WTC11 (cell line): ENCODE results near the gene DLG5.

Source experiments
- CREM ChIP-seq: sonication (generic); formaldehyde crosslinking; IDR thresholded peaks from 2 replicates; pipeline ENCODE4 v1.8.1; 2022; ENCODE audit warnings: mild to moderate bottlenecking, missing genetic modification reagents, moderate library complexity
- CTCF ChIP-seq: fragments of 200-600 bp; IDR thresholded peaks from 2 replicates; pipeline ENCODE4 v1.8.0; 2022; ENCODE audit warnings: antibody characterized with exemption
- FOXK1 ChIP-seq: sonication (generic); formaldehyde crosslinking; IDR thresholded peaks from 2 replicates; pipeline ENCODE4 v1.8.0; 2022; ENCODE audit warnings: mild to moderate bottlenecking, moderate library complexity, missing genetic modification reagents
- JUN ChIP-seq: sonication (generic); formaldehyde crosslinking; IDR thresholded peaks from 2 replicates; pipeline ENCODE4 v1.8.0; 2023; ENCODE audit warnings: mild to moderate bottlenecking, missing genetic modification reagents
- SP1 ChIP-seq: sonication (generic); formaldehyde crosslinking; conservative IDR thresholded peaks from 2 replicates; pipeline ENCODE4 v1.8.1; 2022; ENCODE audit warnings: missing genetic modification reagents
- STAT6 ChIP-seq: sonication (generic); formaldehyde crosslinking; conservative IDR thresholded peaks from 2 replicates; pipeline ENCODE4 v1.8.1; 2023; ENCODE audit warnings: mild to moderate bottlenecking, low read depth, missing genetic modification reagents, moderate library complexity
- TEAD4 ChIP-seq: sonication (generic); formaldehyde crosslinking; IDR thresholded peaks from 2 replicates; pipeline ENCODE4 v1.8.0; 2022; ENCODE audit warnings: mild to moderate bottlenecking, missing genetic modification reagents
- ZNF232 ChIP-seq: sonication (generic); formaldehyde crosslinking; IDR thresholded peaks from 2 replicates; pipeline ENCODE4 v1.8.0; 2022; ENCODE audit warnings: mild to moderate bottlenecking, missing genetic modification reagents
- ZNF512 ChIP-seq: sonication (generic); formaldehyde crosslinking; IDR thresholded peaks from 2 replicates; pipeline ENCODE4 v1.8.1; 2022; ENCODE audit warnings: missing genetic modification reagents, borderline replicate concordance
- TF ChIP-seq, protein P1 (sequence below): fragments of 250-450 bp; sonication (Bioruptor Pico); IDR thresholded peaks from 2 replicates; pipeline ENCODE4 v1.9.0; 2021; ENCODE audit warnings: moderate library complexity, mild to moderate bottlenecking, inconsistent platforms, borderline replicate concordance
- TF ChIP-seq, protein P2 (sequence below): sonication (generic); formaldehyde crosslinking; IDR thresholded peaks from 2 replicates; pipeline ENCODE4 v1.8.0; 2022; ENCODE audit warnings: mild to moderate bottlenecking, missing genetic modification reagents
- TF ChIP-seq, protein P3 (sequence below): sonication (generic); formaldehyde crosslinking; IDR thresholded peaks from 2 replicates; pipeline ENCODE4 v1.8.1; 2023; ENCODE audit warnings: mild to moderate bottlenecking, moderate library complexity, missing genetic modification reagents

DNA sequence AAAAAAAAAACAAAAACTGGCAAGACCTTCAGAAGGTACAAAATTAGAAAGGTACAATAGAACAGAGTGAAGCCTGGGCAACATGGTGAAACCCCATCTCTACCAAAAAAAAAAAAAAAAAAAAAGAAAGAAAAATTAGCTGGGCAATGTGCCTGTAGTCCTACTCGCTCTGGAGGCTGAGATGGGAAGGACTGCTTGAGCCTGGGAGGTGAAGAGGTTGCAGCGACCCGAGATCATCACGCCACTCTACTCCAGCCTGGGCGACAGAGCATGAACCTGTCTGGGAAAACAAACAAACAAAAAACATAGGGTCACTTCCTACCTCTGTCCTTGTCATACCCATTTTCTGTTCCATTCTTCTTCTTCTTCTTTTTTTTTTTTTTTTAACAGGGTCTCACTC lies 45.6 kb upstream of the DLG5 start:
- TF ChIP-seq CTCF (no peak), ZNF232 (no peak), STAT6 (no peak), CREM (CRISPR knock-in tag) (no peak), TEAD4 (no peak), ZNF512 (CRISPR knock-in tag) (no peak), SP1 (CRISPR knock-in tag) (no peak), JUN (CRISPR knock-in tag) (no peak), FOXK1 (CRISPR knock-in tag) (no peak)
- TF ChIP-seq, protein P1, sequence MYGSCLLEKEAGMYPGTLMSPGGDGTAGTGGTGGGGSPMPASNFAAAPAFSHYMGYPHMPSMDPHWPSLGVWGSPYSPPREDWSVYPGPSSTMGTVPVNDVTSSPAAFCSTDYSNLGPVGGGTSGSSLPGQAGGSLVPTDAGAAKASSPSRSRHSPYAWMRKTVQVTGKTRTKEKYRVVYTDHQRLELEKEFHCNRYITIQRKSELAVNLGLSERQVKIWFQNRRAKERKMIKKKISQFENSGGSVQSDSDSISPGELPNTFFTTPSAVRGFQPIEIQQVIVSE (CRISPR knock-in tag): no peak
- TF ChIP-seq, protein P2, sequence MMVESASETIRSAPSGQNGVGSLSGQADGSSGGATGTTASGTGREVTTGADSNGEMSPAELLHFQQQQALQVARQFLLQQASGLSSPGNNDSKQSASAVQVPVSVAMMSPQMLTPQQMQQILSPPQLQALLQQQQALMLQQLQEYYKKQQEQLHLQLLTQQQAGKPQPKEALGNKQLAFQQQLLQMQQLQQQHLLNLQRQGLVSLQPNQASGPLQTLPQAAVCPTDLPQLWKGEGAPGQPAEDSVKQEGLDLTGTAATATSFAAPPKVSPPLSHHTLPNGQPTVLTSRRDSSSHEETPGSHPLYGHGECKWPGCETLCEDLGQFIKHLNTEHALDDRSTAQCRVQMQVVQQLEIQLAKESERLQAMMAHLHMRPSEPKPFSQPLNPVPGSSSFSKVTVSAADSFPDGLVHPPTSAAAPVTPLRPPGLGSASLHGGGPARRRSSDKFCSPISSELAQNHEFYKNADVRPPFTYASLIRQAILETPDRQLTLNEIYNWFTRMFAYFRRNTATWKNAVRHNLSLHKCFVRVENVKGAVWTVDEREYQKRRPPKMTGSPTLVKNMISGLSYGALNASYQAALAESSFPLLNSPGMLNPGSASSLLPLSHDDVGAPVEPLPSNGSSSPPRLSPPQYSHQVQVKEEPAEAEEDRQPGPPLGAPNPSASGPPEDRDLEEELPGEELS: no peak
- TF ChIP-seq, protein P3, sequence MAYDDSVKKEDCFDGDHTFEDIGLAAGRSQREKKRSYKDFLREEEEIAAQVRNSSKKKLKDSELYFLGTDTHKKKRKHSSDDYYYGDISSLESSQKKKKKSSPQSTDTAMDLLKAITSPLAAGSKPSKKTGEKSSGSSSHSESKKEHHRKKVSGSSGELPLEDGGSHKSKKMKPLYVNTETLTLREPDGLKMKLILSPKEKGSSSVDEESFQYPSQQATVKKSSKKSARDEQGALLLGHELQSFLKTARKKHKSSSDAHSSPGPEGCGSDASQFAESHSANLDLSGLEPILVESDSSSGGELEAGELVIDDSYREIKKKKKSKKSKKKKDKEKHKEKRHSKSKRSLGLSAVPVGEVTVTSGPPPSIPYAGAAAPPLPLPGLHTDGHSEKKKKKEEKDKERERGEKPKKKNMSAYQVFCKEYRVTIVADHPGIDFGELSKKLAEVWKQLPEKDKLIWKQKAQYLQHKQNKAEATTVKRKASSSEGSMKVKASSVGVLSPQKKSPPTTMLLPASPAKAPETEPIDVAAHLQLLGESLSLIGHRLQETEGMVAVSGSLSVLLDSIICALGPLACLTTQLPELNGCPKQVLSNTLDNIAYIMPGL (CRISPR knock-in tag): no peak
